Gastroesophageal sphincter (tissue), 4 donors: ENCODE results near the gene CCDC85A. TPM values are rescaled to one million over a fixed set of nuclear protein-coding genes. Genes with fewer than 3 reads are reported as not detected.

Source experiments
- ATAC-seq: fragments of 150-250 bp; one replicate; pipeline ENCODE4 v1.9.1; 2016; ENCODE audit warnings: mild to moderate bottlenecking, moderate library complexity
- H3K27ac ChIP-seq, 4 donors: fragments of 200-600 bp; sonication (generic) in 3 of 4; 1 replicate in 3 of 4; 2 replicates in 1 of 4; pipeline ENCODE4 v1.5.1; 2016 to 2019
- H3K27me3 ChIP-seq: fragments of 200-600 bp; sonication (generic); one replicate; pipeline ENCODE4 v1.5.1; 2019
- H3K36me3 ChIP-seq, 2 donors: fragments of 200-600 bp; sonication (generic); one replicate each; pipeline ENCODE4 v1.5.1; 2019; ENCODE audit warnings: control low read depth in 1 of 2
- H3K4me1 ChIP-seq, 3 donors: fragments of 200-600 bp; sonication (generic); 1 replicate in 2 of 3; 2 replicates in 1 of 3; pipeline ENCODE4 v1.5.1; 2016 to 2019; ENCODE audit warnings: control low read depth in 2 of 3
- H3K4me3 ChIP-seq, 2 donors: fragments of 200-600 bp; sonication (generic); one replicate each; pipeline ENCODE4 v1.5.1; 2019; ENCODE audit warnings: mild to moderate bottlenecking in 1 of 2, moderate library complexity in 1 of 2
- H3K9me3 ChIP-seq, 3 donors: fragments of 200-600 bp; sonication (generic); one replicate each; pipeline ENCODE4 v1.5.1; 2017 to 2019; ENCODE audit warnings: control low read depth in 2 of 3
- EP300 ChIP-seq: sonication (generic); formaldehyde crosslinking; IDR thresholded peaks from one replicate; pipeline ENCODE4 v1.6.1; 2017; ENCODE audit warnings: antibody characterized with exemption, mild to moderate bottlenecking
- POLR2A ChIP-seq, 2 donors: fragments of 450-650 bp; IDR thresholded peaks; one replicate each; pipeline ENCODE4 v1.6.1; 2017; ENCODE audit warnings: antibody characterized with exemption in 2 of 2, mild to moderate bottlenecking in 2 of 2, moderate library complexity in 1 of 2
- POLR2AphosphoS5 ChIP-seq: sonication (generic); formaldehyde crosslinking; IDR thresholded peaks from one replicate; pipeline ENCODE4 v1.6.1; 2017; ENCODE audit warnings: antibody characterized with exemption
- WGBS, 2 donors: methylation state at CpG; one replicate each; pipeline ENCODE4 v1.1.5; 2018; ENCODE audit warnings: low coverage in 1 of 2; 5-methylcytosine and 5-hydroxymethylcytosine counted together
- total RNA-seq, 4 donors: library from RNA; depleted of rRNA; stranded (reverse); fragments of >200 nt; gene quantifications; one replicate each; pipeline ENCODE4 v1.1.0, GENCODE V29; 2016
- TF ChIP-seq, protein P1 (sequence below), 4 experiments: fragments of 200-600 bp in 2 of 4; fragments of 450-650 bp in 2 of 4; sonication (generic) in 1 of 4; IDR thresholded peaks; one replicate each; pipeline ENCODE4 v1.5.1; 2017 to 2019; ENCODE audit warnings: antibody characterized with exemption in 4 of 4, mild to moderate bottlenecking in 2 of 4, moderate library complexity in 2 of 4

Gene CCDC85A
- total RNA-seq, 4 donors from 2014 or later, result 2.6 to 7.0 (median 4.8) TPM

DNA sequence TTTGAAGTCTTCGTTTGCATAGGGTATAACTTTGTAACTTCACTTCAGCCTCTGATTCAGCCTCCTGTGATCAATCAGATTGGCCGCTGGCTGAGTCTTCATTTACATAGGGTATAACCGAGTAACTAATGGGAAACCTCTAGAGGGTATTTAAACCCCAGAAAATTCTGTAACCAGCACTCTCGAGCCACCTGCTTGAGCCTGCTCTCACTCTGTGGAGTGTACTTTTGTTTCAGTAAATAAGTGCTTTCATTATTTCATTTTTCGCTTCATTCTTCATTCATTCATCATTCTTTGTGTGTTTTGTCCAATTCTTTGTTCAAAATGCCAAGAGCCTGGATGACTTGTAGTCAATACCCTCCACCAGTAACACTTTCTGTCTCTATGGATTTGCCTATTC, 56.4 kb downstream of the CCDC85A start:
- ATAC-seq, result no peak
- WGBS, 2 donors, result 93 to 98% methylated on average over 5 of the region's 5 CpGs

GRCh38 chr2:56244506-56244905, 60.7 kb downstream of the CCDC85A start:
- WGBS, 2 donors, result no CpG with 5 or more reads among the region's 1 CpG
- Histone ChIP-seq H3K36me3 (no peaks in the 10 kb centered on the region), H3K9me3 (no peaks in the 10 kb centered on the region), H3K27me3 (no peaks in the 10 kb centered on the region), H3K4me3 (no peak overlapping the region), H3K27ac (no peak overlapping the region), H3K4me1 (no peaks in the 10 kb centered on the region)
- TF ChIP-seq POLR2AphosphoS5, result no peak
- TF ChIP-seq POLR2A (IDR thresholded peaks at IDR 0.05), result no peak
- no peak for TF ChIP-seq EP300
- TF ChIP-seq, protein P1, sequence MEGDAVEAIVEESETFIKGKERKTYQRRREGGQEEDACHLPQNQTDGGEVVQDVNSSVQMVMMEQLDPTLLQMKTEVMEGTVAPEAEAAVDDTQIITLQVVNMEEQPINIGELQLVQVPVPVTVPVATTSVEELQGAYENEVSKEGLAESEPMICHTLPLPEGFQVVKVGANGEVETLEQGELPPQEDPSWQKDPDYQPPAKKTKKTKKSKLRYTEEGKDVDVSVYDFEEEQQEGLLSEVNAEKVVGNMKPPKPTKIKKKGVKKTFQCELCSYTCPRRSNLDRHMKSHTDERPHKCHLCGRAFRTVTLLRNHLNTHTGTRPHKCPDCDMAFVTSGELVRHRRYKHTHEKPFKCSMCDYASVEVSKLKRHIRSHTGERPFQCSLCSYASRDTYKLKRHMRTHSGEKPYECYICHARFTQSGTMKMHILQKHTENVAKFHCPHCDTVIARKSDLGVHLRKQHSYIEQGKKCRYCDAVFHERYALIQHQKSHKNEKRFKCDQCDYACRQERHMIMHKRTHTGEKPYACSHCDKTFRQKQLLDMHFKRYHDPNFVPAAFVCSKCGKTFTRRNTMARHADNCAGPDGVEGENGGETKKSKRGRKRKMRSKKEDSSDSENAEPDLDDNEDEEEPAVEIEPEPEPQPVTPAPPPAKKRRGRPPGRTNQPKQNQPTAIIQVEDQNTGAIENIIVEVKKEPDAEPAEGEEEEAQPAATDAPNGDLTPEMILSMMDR (IDR thresholded peaks at IDR 0.05), result no peak
- no peak for ATAC-seq

More for the DNA sequence above, 56.4 kb downstream of the CCDC85A start:
- no peak overlapping the region for H3K27ac ChIP-seq
- H3K36me3 ChIP-seq, result no peaks in the 10 kb centered on the region
- H3K27me3 ChIP-seq, result no peaks in the 10 kb centered on the region
- H3K9me3 ChIP-seq, result no peaks in the 10 kb centered on the region
- H3K4me3 ChIP-seq, result no peak overlapping the region
- TF ChIP-seq POLR2AphosphoS5 (no peak), POLR2A (IDR thresholded peaks at IDR 0.05) (no peak), EP300 (no peak)
- TF ChIP-seq, protein P1 (IDR thresholded peaks at IDR 0.05), result no peak
- no peaks in the 10 kb centered on the region for H3K4me1 ChIP-seq

GRCh38 chr2:56244911-56245530, 61.2 kb downstream of the CCDC85A start:
- H3K4me3 ChIP-seq, result no peak overlapping the region
- ATAC-seq, result no peak
- no CpG with 5 or more reads among the region's 1 CpG for WGBS, 2 donors
- no peaks in the 10 kb centered on the region for H3K9me3 ChIP-seq
- H3K36me3 ChIP-seq, result no peaks in the 10 kb centered on the region
- TF ChIP-seq, protein P1 (IDR thresholded peaks at IDR 0.05), result no peak
- TF ChIP-seq POLR2A (IDR thresholded peaks at IDR 0.05) (no peak), EP300 (no peak), POLR2AphosphoS5 (no peak)
- H3K27me3 ChIP-seq, result no peaks in the 10 kb centered on the region
- H3K27ac ChIP-seq, result no peak overlapping the region
- H3K4me1 ChIP-seq, result no peaks in the 10 kb centered on the region

DNA sequence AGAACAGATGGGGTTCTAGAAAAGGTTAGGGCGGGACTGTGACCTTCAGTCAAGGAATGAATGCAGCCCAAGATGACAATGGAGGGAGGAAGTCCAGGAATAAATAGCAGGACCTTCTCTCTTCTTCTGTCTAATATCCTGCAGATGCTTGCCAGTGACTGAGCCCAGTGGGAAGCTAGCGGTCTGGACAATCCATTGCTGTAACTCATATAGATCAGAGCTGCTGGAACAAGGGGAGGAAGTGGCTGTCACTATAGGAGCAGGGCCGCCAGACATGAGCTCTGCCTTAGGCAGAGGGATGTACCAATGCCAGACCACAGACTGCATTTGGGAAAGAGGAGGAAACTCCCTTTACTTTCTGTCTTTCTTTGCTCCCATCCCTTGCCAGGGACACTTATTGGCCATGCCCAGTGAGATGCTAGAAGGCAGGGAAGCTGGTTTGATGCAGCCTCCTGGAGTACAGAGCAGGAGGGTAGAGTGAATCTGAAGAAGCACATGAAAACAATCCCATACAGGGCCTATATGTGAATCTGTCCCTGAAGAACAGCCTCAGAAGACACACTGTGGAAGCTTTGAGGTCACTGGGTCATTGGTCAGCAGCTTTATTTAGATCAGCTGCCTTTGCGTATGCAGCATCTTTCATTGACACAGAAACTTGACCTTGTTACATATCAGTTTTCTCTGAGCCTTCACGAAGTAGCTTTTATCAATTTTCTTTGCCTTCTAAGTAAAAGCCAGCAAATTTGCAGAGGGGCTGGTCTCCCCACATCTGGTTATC, 65.4 kb downstream of the CCDC85A start:
- no peak overlapping the region for H3K4me3 ChIP-seq
- H3K27ac ChIP-seq, result no peak overlapping the region
- 79 to 90% methylated on average over 2 to 5 of the region's 5 CpGs for WGBS, 2 donors
- TF ChIP-seq, protein P1 (IDR thresholded peaks at IDR 0.05), result no peak
- TF ChIP-seq POLR2A (IDR thresholded peaks at IDR 0.05) (no peak), POLR2AphosphoS5 (no peak), EP300 (no peak)
- H3K4me1 ChIP-seq, result no peaks in the 10 kb centered on the region
- H3K36me3 ChIP-seq, result no peaks in the 10 kb centered on the region
- no peaks in the 10 kb centered on the region for H3K9me3 ChIP-seq
- no peak for ATAC-seq
- no peaks in the 10 kb centered on the region for H3K27me3 ChIP-seq
